ENCODE results near the gene ME3. TPM values are rescaled to one million over a fixed set of nuclear protein-coding genes. Genes with fewer than 3 reads are reported as not detected.
"Not testable (repeated sequence)": the region's sequence is repeated elsewhere in the genome, so short reads cannot be mapped to it uniquely, and the experiment has no call there.

ME3 gene
- total RNA-seq, 2 experiments from 2014 or later, result not detected

DNA sequence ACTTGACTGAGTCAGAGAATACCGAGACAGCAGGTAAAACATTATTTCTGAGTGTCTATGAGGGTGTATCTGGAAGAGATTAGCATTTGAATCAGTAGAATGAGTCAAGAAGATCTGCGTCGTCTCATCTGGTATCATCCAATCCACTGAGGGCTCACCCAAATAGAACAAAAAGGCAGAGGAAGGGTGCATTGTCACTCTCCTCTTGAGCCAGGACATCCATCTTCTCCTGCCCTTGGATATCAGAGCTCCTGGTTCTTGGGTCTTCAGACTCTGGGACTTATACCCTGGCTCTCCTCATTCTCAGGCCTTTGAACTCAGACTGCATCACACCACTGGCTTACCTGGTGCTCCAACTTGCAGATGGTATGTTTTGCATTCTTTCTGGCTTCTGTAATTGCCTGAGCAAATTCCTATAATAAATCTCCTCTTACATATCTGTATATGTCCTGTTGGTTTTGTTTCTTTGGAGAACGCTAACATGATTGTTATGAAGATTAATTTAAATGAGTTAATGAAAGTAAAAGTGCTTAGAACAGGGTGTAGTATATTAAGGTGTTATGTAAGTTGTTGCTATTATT, 49.3 kb downstream of the ME3 start:
- Histone ChIP-seq H3K79me2 (ENCODE audit: insufficient read depth, low read depth, low read length) (no peaks in the 10 kb centered on the region), H3K9me3 (ENCODE audit: low read length) (no peaks in the 10 kb centered on the region), H3K9me2 (ENCODE audit: insufficient read depth, low read length) (no peaks in the 10 kb centered on the region), H2AFZ (ENCODE audit: low read length) (no peak overlapping the region), H4K20me1 (ENCODE audit: insufficient read depth, low read length) (no peaks in the 10 kb centered on the region), H3K4me1 (ENCODE audit: insufficient read depth, low read length, poor library complexity, severe bottlenecking) (no peaks in the 10 kb centered on the region), H3K36me3 (ENCODE audit: insufficient read depth, low read length) (no peaks in the 10 kb centered on the region), H3K4me2 (ENCODE audit: low read length) (no peak overlapping the region), H3K4me3 (ENCODE audit: low read depth, low read length, poor library complexity, severe bottlenecking) (no peak overlapping the region), H3K27ac (ENCODE audit: low read depth, low read length, poor library complexity, severe bottlenecking) (no peak overlapping the region)
- no TSS peak for BruUV-seq (replicated peaks)
- POLR2A ChIA-PET, result no interaction called here
- no peak for DNase-seq (ENCODE audit: low spot score)
- TF ChIP-seq EZH2phosphoT487 (IDR thresholded peaks at IDR 0.05; ENCODE audit: borderline replicate concordance, low read depth, low read length), result no peak
- intact Hi-C loops (cut with micrococcal nuclease; ENCODE audit: unreplicated experiment), result loop anchor here (10.0 kb wide), 1 partner anchor 1562 kb away; no protein-coding TSS in a partner anchor
- CTCF ChIA-PET (ENCODE audit: unreplicated experiment), result no interaction called here

DNA sequence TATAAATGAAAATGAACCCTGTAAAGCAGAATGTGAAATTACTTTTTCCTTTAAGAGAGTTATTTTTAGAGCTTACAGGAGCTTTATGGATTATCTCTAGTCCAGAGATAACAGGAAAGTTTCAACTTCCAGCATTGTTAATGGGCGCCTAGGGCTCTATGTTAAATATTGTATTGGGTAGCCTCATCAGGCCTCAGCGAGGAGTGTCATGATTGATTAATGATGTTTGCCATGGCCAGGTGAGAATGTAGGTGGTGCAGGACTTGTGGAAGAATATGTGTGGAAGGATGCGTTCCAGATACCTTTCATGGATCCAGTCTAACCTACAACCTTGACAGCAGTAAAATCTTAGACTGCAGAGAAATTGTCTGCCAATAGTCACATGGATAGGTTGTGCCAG, 50.6 kb downstream of the ME3 start:
- Histone ChIP-seq H2AFZ (ENCODE audit: low read length) (no peak overlapping the region), H3K9me3 (ENCODE audit: low read length) (no peaks in the 10 kb centered on the region), H4K20me1 (ENCODE audit: insufficient read depth, low read length) (no peaks in the 10 kb centered on the region), H3K4me1 (ENCODE audit: insufficient read depth, low read length, poor library complexity, severe bottlenecking) (no peaks in the 10 kb centered on the region), H3K9me2 (ENCODE audit: insufficient read depth, low read length) (no peaks in the 10 kb centered on the region), H3K27ac (ENCODE audit: low read depth, low read length, poor library complexity, severe bottlenecking) (no peak overlapping the region), H3K4me2 (ENCODE audit: low read length) (no peak overlapping the region), H3K4me3 (ENCODE audit: low read depth, low read length, poor library complexity, severe bottlenecking) (no peak overlapping the region), H3K36me3 (ENCODE audit: insufficient read depth, low read length) (no peaks in the 10 kb centered on the region), H3K79me2 (ENCODE audit: insufficient read depth, low read depth, low read length) (no peaks in the 10 kb centered on the region)
- intact Hi-C loops (cut with micrococcal nuclease; ENCODE audit: unreplicated experiment), result loop anchor here (10.0 kb wide), 1 partner anchor 1563 kb away; no protein-coding TSS in a partner anchor
- ChIA-PET CTCF (ENCODE audit: unreplicated experiment) (no interaction called here), POLR2A (interaction anchor here (0.7 to 1.2 kb wide), 2 partner anchors 17 to 19 kb away, joined by 3 to 5 read pairs; no protein-coding TSS in a partner anchor)
- TF ChIP-seq EZH2phosphoT487 (IDR thresholded peaks at IDR 0.05; ENCODE audit: borderline replicate concordance, low read depth, low read length), result no peak
- TF ChIP-seq, protein P1, sequence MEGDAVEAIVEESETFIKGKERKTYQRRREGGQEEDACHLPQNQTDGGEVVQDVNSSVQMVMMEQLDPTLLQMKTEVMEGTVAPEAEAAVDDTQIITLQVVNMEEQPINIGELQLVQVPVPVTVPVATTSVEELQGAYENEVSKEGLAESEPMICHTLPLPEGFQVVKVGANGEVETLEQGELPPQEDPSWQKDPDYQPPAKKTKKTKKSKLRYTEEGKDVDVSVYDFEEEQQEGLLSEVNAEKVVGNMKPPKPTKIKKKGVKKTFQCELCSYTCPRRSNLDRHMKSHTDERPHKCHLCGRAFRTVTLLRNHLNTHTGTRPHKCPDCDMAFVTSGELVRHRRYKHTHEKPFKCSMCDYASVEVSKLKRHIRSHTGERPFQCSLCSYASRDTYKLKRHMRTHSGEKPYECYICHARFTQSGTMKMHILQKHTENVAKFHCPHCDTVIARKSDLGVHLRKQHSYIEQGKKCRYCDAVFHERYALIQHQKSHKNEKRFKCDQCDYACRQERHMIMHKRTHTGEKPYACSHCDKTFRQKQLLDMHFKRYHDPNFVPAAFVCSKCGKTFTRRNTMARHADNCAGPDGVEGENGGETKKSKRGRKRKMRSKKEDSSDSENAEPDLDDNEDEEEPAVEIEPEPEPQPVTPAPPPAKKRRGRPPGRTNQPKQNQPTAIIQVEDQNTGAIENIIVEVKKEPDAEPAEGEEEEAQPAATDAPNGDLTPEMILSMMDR (conservative IDR thresholded peaks at IDR 0.05; ENCODE audit: low read length), result no peak
- BruUV-seq (replicated peaks), result no TSS peak
- no peak for DNase-seq (ENCODE audit: low spot score)

DNA sequence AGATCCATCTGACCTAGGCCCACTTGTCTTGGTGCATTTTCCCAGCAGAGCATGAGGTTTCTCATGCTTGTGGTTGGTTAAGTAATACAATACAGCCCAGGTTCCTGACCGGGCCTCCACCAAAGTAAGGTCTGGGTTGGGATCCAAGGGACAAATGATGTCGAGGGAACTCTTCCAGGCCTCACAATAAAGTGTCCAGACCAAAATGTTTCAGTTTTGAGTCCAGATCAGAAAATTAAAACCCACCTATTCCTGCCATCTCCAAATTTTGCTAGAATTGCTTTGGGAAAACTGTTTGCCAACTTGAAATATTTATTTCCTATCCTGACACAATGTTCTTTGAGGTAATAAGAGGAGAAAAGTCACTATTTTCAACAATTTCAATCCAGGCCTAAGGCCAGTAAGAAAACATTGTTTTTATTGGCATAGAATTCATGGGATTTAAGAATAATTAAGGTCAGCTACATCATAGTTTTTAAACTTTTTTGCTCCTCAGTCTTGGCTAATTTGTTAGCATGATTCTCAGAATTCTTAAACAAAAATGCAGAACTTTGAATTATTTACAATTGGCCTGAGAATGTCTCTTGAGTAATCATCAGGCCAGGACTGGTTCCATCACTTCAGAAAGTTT, 51.4 kb downstream of the ME3 start:
- TF ChIP-seq, protein P1 (conservative IDR thresholded peaks at IDR 0.05; ENCODE audit: low read length), result no peak
- no peak for TF ChIP-seq EZH2phosphoT487 (IDR thresholded peaks at IDR 0.05; ENCODE audit: borderline replicate concordance, low read depth, low read length)
- H4K20me1 ChIP-seq (ENCODE audit: insufficient read depth, low read length), result no peaks in the 10 kb centered on the region
- CTCF ChIA-PET (ENCODE audit: unreplicated experiment), result no interaction called here
- POLR2A ChIA-PET, result interaction anchor here (0.7 kb wide), 1 partner anchor 20 kb away, joined by 3 read pairs; no protein-coding TSS in a partner anchor
- no peak overlapping the region for H3K27ac ChIP-seq (ENCODE audit: low read depth, low read length, poor library complexity, severe bottlenecking)
- intact Hi-C loops (cut with micrococcal nuclease; ENCODE audit: unreplicated experiment), result loop anchor here (10.0 kb wide), 1 partner anchor 1564 kb away; no protein-coding TSS in a partner anchor
- no peaks in the 10 kb centered on the region for H3K36me3 ChIP-seq (ENCODE audit: insufficient read depth, low read length)
- no peak for DNase-seq (ENCODE audit: low spot score)
- no peaks in the 10 kb centered on the region for H3K79me2 ChIP-seq (ENCODE audit: insufficient read depth, low read depth, low read length)
- H2AFZ ChIP-seq (ENCODE audit: low read length), result no peak overlapping the region
- no TSS peak for BruUV-seq (replicated peaks)
- no peaks in the 10 kb centered on the region for H3K9me2 ChIP-seq (ENCODE audit: insufficient read depth, low read length)
- H3K9me3 ChIP-seq (ENCODE audit: low read length), result no peaks in the 10 kb centered on the region
- H3K4me2 ChIP-seq (ENCODE audit: low read length), result no peak overlapping the region
- H3K4me1 ChIP-seq (ENCODE audit: insufficient read depth, low read length, poor library complexity, severe bottlenecking), result no peaks in the 10 kb centered on the region
- H3K4me3 ChIP-seq (ENCODE audit: low read depth, low read length, poor library complexity, severe bottlenecking), result no peak overlapping the region

DNA sequence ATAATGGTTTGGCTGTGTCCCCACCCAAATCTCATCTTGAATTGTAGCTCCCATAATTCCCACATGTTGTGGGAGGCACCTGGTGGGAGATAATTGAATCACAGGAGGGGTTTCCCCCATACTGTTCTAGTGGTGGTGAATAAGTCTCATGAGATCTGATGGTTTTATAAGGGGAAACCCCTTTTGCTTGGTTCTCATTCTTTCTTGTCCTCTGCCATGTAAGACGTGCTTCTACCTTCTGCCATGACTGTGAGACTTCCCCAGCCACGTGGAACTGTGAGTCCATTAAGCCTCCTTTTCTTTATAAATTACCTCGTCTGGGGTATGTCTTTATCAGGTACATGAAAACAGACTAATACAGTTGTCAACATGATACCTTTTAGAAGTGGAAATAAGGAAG, 53.0 kb downstream of the ME3 start:
- intact Hi-C loops (cut with micrococcal nuclease; ENCODE audit: unreplicated experiment); H3K36me3 ChIP-seq (ENCODE audit: insufficient read depth, low read length); H3K4me3 ChIP-seq (ENCODE audit: low read depth, low read length, poor library complexity, severe bottlenecking); H3K27ac ChIP-seq (ENCODE audit: low read depth, low read length, poor library complexity, severe bottlenecking); H4K20me1 ChIP-seq (ENCODE audit: insufficient read depth, low read length); DNase-seq (ENCODE audit: low spot score); H2AFZ ChIP-seq (ENCODE audit: low read length); H3K9me3 ChIP-seq (ENCODE audit: low read length); BruUV-seq (replicated peaks); H3K79me2 ChIP-seq (ENCODE audit: insufficient read depth, low read depth, low read length); H3K9me2 ChIP-seq (ENCODE audit: insufficient read depth, low read length); H3K4me1 ChIP-seq (ENCODE audit: insufficient read depth, low read length, poor library complexity, severe bottlenecking); H3K4me2 ChIP-seq (ENCODE audit: low read length): not testable (repeated sequence)
- POLR2A ChIA-PET, result interaction anchor here (1.7 kb wide), 1 partner anchor 11 kb away, joined by 4 read pairs; no protein-coding TSS in a partner anchor
- CTCF ChIA-PET (ENCODE audit: unreplicated experiment), result interaction anchor here (1.5 kb wide), 1 partner anchor 11 kb away, joined by 3 read pairs; no protein-coding TSS in a partner anchor
